CD14-positive monocyte (primary cell): ENCODE results near the gene ASPA. TPM values are rescaled to one million over a fixed set of nuclear protein-coding genes. Genes with fewer than 3 reads are reported as not detected.

Experiments
- DNase-seq, 3 donors: peaks; one replicate each; pipeline ENCODE4 v3.0.0-alpha.2; 2011 to 2022
- H2AFZ ChIP-seq: 2 replicates; pipeline ENCODE4 v1.6.0; 2012; ENCODE audit warnings: mild to moderate bottlenecking, low read depth, low read length, inconsistent platforms; ENCODE audit not compliant: insufficient read depth, poor library complexity, severe bottlenecking
- H3K27ac ChIP-seq, 2 donors: 1 replicate in 1 of 2; 2 replicates in 1 of 2; pipeline ENCODE4 v1.5.1; 2012 to 2013; ENCODE audit warnings: low read length in 2 of 2, control low read depth in 1 of 2, inconsistent platforms in 1 of 2, low read depth in 1 of 2, mild to moderate bottlenecking in 1 of 2
- H3K27me3 ChIP-seq, 2 donors: one replicate each; pipeline versions ENCODE4 v1.6.0 to v1.6.1; 2011 to 2013; ENCODE audit warnings: low read length in 2 of 2; ENCODE audit not compliant: control insufficient read depth in 2 of 2, insufficient read depth in 2 of 2
- H3K36me3 ChIP-seq, 2 donors: replicated peaks in 1 of 2; 1 replicate in 1 of 2; 2 replicates in 1 of 2; pipeline versions ENCODE4 v1.5.1 to v1.6.1; 2012 to 2013; ENCODE audit warnings: low read length in 2 of 2, control low read depth in 1 of 2, inconsistent platforms in 1 of 2, mild to moderate bottlenecking in 1 of 2; ENCODE audit not compliant: insufficient read depth in 2 of 2, control insufficient read depth in 1 of 2
- H3K4me1 ChIP-seq, 2 donors: 1 replicate in 1 of 2; 2 replicates in 1 of 2; pipeline versions ENCODE4 v1.5.1 to v1.6.1; 2012 to 2013; ENCODE audit warnings: low read length in 2 of 2, control low read depth in 1 of 2, inconsistent platforms in 1 of 2, mild to moderate bottlenecking in 1 of 2, moderate library complexity in 1 of 2; ENCODE audit not compliant: insufficient read depth in 2 of 2, control insufficient read depth in 1 of 2
- H3K4me2 ChIP-seq: replicated peaks from 2 replicates; pipeline ENCODE3; 2012; ENCODE audit warnings: low read length, moderate library complexity, mild to moderate bottlenecking; ENCODE audit not compliant: poor library complexity, severe bottlenecking; ENCODE audit errors: extremely low read depth
- H3K4me3 ChIP-seq, 3 experiments: fragments of 200-600 bp in 1 of 3; sonication (generic) in 1 of 3; replicated peaks in 1 of 3; 1 replicate in 2 of 3; 2 replicates in 1 of 3; pipeline ENCODE4 v1.5.1; 2011 to 2013; ENCODE audit warnings: low read length in 3 of 3, mild to moderate bottlenecking in 3 of 3, control low read depth in 2 of 3, low read depth in 2 of 3, inconsistent platforms in 1 of 3, moderate library complexity in 1 of 3
- H3K79me2 ChIP-seq: 2 replicates; pipeline ENCODE4 v1.6.0; 2012; ENCODE audit warnings: mild to moderate bottlenecking, control low read depth, inconsistent platforms, low read length, moderate library complexity; ENCODE audit not compliant: insufficient read depth
- H3K9ac ChIP-seq: 2 replicates; pipeline ENCODE4 v1.6.0; 2017; ENCODE audit warnings: low read length, mild to moderate bottlenecking; ENCODE audit not compliant: insufficient read depth, poor library complexity, severe bottlenecking
- H3K9me3 ChIP-seq, 2 donors: replicated peaks in 1 of 2; 1 replicate in 1 of 2; 2 replicates in 1 of 2; pipeline versions ENCODE4 v1.5.1 to v1.6.1; 2012 to 2013; ENCODE audit warnings: low read length in 2 of 2, control low read depth in 1 of 2; ENCODE audit not compliant: control insufficient read depth in 1 of 2, insufficient read depth in 1 of 2
- H4K20me1 ChIP-seq: 2 replicates; pipeline ENCODE4 v1.6.0; 2012; ENCODE audit warnings: mild to moderate bottlenecking, low read length, control low read depth, moderate library complexity; ENCODE audit not compliant: insufficient read depth
- H3K27ac Mint-ChIP-seq, 7 donors: one replicate each; pipeline ENCODE4 v1.8.0; 2020; ENCODE audit warnings: mild to moderate bottlenecking in 7 of 7, mixed read lengths in 7 of 7, moderate library complexity in 6 of 7, inconsistent platforms in 2 of 7
- H3K27me3 Mint-ChIP-seq, 3 donors: one replicate each; pipeline ENCODE4 v1.8.0; 2021 to 2022; ENCODE audit warnings: low read depth in 3 of 3, mild to moderate bottlenecking in 3 of 3, mixed read lengths in 3 of 3, moderate library complexity in 3 of 3, inconsistent platforms in 1 of 3
- H3K36me3 Mint-ChIP-seq, 2 donors: one replicate each; pipeline ENCODE4 v1.8.0; 2020; ENCODE audit warnings: mixed read lengths in 2 of 2, inconsistent platforms in 1 of 2, mild to moderate bottlenecking in 1 of 2
- H3K4me1 Mint-ChIP-seq: one replicate; pipeline ENCODE4 v1.8.0; 2020; ENCODE audit warnings: mild to moderate bottlenecking, mixed read lengths
- H3K4me3 Mint-ChIP-seq, 2 donors: one replicate each; pipeline ENCODE4 v1.8.0; 2020; ENCODE audit warnings: mild to moderate bottlenecking in 2 of 2, mixed read lengths in 2 of 2, moderate library complexity in 1 of 2
- H3K9me3 Mint-ChIP-seq, 7 donors: one replicate each; pipeline ENCODE4 v1.8.0; 2020 to 2022; ENCODE audit warnings: mixed read lengths in 7 of 7, mild to moderate bottlenecking in 6 of 7, moderate library complexity in 6 of 7, inconsistent platforms in 2 of 7
- CTCF ChIP-seq: fragments of 200-600 bp; IDR thresholded peaks from one replicate; pipeline ENCODE4 v1.8.0; 2022; ENCODE audit warnings: antibody characterized with exemption, mild to moderate bottlenecking
- WGBS: methylation state at CpG from one replicate; pipeline ENCODE4 v1.1.5; 2013; ENCODE audit warnings: missing lambda C conversion rate; ENCODE audit not compliant: insufficient coverage; 5-methylcytosine and 5-hydroxymethylcytosine counted together
- intact Hi-C, 2 donors: fragments of 100-400 bp; cut with micrococcal nuclease; formaldehyde crosslinking; loops; one replicate each; pipeline versions ENCODE4 v1.15.0 to v1.15.1; 2023
- polyA plus RNA-seq, 3 donors: library from polyadenylated mRNA; depleted of rRNA in 1 of 3; unstranded in 2 of 3; stranded (reverse) in 1 of 3; fragments of 300-500 nt in 2 of 3; fragments of >200 nt in 1 of 3; fragmentation: Illumina TruSeq in 2 of 3; gene quantifications; 1 replicate in 2 of 3; 2 replicates in 1 of 3; pipeline ENCODE4 v1.2.3, GENCODE V29; 2012 to 2021

ASPA gene
- polyA plus RNA-seq, 3 donors: not detected

GRCh38 chr17:3536716-3537115 is 60.9 kb downstream of the ASPA start:
- H3K27ac Mint-ChIP-seq: no peak overlapping the region
- H3K36me3 Mint-ChIP-seq: no peaks in the 10 kb centered on the region
- Histone ChIP-seq H3K4me2 (no peak overlapping the region), H2AFZ (no peak overlapping the region), H3K27me3 (peaks cover 0 to 8% of the 10 kb centered on the region in 2 donors), H3K4me1 (no peaks in the 10 kb centered on the region), H3K36me3 (no peaks in the 10 kb centered on the region), H3K4me3 (no peak overlapping the region), H3K9me3 (peaks cover 0 to 3% of the 10 kb centered on the region in 2 donors), H3K79me2 (no peaks in the 10 kb centered on the region), H3K27ac (no peak overlapping the region), H3K9ac (no peak overlapping the region), H4K20me1 (no peaks in the 10 kb centered on the region)
- H3K27me3 Mint-ChIP-seq: peaks cover 17 to 30% (median 28%) of the 10 kb centered on the region in 3 donors
- peak overlapping the region in 1 of 2 donors; percentile 22 for H3K4me3 Mint-ChIP-seq
- no peak for DNase-seq
- TF ChIP-seq CTCF: no peak
- peaks cover 0 to 9% (median 3%) of the 10 kb centered on the region in 7 donors for H3K9me3 Mint-ChIP-seq
- peaks cover 4% of the 10 kb centered on the region for H3K4me1 Mint-ChIP-seq
- WGBS: 100% methylated on average over 2 of the region's 5 CpGs
- intact Hi-C loops: no loop called here

GRCh38 chr17:3539881-3540540 is 64.2 kb downstream of the ASPA start:
- no peaks in the 10 kb centered on the region for H3K36me3 ChIP-seq
- H3K27ac Mint-ChIP-seq: peak overlapping the region in 1 of 7 donors; percentile 66
- peaks cover 0 to under 1% of the 10 kb centered on the region in 2 donors for H3K9me3 ChIP-seq
- no peak overlapping the region for H3K4me3 Mint-ChIP-seq
- peaks cover 0 to 6% (median 3%) of the 10 kb centered on the region in 7 donors for H3K9me3 Mint-ChIP-seq
- no peak overlapping the region for H2AFZ ChIP-seq
- no peaks in the 10 kb centered on the region for H3K36me3 Mint-ChIP-seq
- no peak overlapping the region for H3K4me3 ChIP-seq
- TF ChIP-seq CTCF: no peak
- H3K79me2 ChIP-seq: no peaks in the 10 kb centered on the region
- no peak overlapping the region for H3K27ac ChIP-seq
- peaks cover 0 to 5% of the 10 kb centered on the region in 2 donors for H3K27me3 ChIP-seq
- H4K20me1 ChIP-seq: no peaks in the 10 kb centered on the region
- intact Hi-C loops: no loop called here
- no peaks in the 10 kb centered on the region for H3K4me1 Mint-ChIP-seq
- no peak for DNase-seq
- peaks cover 16 to 26% (median 17%) of the 10 kb centered on the region in 3 donors for H3K27me3 Mint-ChIP-seq
- no peaks in the 10 kb centered on the region for H3K4me1 ChIP-seq
- no peak overlapping the region for H3K4me2 ChIP-seq
- H3K9ac ChIP-seq: no peak overlapping the region
- no CpG with 5 or more reads among the region's 8 CpGs for WGBS
